NK-92 (cell line): ENCODE results near the gene LGALS12.
"Not testable (repeated sequence)": the region's sequence is repeated elsewhere in the genome, so short reads cannot be mapped to it uniquely, and the experiment has no call there.

ENCODE experiments used
- DNase-seq: peaks from one replicate; lab custom pipeline; 2025; ENCODE audit not compliant: unreplicated experiment; lab: John Stamatoyannopoulos, UW

The LGALS12 gene

DNA sequence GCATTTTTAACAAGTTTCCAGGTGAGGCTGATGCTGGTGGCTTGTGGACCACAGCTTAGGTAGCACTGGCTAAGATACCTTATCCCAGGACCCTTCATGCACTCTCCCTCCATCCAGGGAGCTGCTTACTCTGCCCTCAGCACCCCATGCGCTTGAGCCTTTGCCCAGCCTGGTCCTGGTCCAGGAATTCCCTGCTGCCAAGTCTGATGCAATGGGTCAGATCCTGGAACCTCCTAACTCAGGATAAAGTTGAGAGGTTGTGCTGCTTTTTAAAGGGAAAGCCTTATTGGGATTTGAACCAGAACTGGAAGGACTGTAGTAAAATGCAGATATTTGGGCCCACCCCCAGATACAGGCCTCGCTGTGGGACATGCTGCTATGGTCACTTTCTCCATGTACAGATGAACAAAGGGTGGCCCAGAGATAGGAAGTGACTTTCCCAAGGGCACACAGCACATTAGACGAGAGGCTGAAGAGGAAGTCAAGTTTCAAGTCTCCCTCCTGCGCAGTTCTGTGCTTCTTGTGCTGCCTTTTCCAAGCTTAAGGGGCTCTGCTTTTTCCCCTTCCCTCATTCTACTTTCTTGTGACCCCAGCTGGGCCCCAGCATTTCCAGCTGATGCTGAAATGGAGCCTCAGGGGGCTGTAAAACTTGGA is 824 bp upstream of the LGALS12 start:
- no peak for DNase-seq

DNA sequence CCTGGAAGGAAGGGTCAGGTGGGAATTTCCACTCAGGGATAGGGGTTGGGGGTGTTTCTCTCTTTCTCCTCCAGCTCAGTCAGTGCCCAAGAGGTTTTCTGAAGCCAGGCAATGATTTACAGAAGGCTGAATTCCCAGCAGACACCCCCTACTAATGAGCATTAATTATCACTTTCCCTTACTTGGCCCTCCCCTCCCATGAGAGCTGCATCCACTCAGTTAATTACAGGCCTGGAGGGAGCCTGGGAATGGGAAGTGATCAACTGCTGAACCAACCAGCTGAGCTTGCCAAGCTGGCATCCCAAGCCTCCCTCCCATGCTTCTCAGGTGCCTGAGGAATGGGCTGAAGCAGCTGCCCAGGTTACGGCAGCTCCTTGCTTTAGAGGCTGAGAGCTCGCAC is 992 bp downstream of the LGALS12 start:
- no peak for DNase-seq

DNA sequence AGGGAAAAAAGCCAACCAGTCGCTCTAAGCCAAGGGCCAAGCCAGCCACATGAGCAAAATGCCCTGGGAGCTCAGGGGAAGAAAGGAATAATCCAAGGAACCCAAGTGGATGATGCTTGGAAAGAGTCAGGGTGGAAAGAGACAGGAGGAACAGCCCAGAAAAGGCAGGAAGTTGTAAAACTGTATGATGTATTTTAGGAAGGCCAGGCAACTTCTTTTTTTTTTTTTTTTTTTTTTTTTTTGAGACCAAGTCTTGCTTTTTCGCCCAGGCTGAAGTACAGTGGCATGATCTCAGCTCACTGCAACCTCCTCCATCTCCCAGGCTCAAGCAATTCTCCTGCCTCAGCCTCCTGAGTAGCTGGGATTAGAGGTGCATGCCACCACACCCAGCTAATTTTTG is 1.6 kb downstream of the LGALS12 start:
- no peak for DNase-seq

DNA sequence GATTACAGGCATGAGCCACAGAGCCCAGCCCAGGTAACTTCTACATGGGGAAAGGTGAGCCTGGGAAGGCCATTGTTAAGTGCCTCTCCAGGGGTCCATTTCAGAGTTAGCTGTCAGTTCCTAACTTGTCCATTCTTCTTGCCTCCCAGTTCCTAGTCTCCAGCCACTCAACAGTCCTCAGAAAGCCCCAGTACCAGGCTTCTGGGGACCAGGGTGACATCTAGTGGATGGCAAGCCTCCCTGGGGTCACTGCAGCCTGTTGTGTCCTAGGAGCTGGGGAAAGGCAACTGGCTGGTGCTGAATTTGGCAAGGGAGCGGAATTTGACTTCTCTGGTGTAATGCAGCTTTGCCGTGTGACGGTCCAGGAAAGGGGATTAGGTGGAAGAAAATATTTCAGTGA is 2.1 kb downstream of the LGALS12 start:
- no peak for DNase-seq

DNA sequence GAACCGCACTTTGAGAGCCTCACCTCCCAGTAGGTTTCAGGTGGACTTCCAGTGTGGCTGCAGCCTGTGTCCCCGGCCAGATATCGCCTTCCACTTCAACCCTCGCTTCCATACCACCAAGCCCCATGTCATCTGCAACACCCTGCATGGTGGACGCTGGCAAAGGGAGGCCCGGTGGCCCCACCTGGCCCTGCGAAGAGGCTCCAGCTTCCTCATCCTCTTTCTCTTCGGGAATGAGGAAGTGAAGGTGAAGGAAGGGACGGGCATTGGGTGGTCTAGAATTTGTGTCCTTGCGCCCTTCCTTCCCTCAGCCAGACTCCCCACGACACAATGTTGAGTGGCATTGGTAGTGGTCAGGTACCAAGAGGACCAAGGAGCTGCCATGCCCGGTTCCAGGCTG is 2.9 kb downstream of the LGALS12 start:
- no peak for DNase-seq

DNA sequence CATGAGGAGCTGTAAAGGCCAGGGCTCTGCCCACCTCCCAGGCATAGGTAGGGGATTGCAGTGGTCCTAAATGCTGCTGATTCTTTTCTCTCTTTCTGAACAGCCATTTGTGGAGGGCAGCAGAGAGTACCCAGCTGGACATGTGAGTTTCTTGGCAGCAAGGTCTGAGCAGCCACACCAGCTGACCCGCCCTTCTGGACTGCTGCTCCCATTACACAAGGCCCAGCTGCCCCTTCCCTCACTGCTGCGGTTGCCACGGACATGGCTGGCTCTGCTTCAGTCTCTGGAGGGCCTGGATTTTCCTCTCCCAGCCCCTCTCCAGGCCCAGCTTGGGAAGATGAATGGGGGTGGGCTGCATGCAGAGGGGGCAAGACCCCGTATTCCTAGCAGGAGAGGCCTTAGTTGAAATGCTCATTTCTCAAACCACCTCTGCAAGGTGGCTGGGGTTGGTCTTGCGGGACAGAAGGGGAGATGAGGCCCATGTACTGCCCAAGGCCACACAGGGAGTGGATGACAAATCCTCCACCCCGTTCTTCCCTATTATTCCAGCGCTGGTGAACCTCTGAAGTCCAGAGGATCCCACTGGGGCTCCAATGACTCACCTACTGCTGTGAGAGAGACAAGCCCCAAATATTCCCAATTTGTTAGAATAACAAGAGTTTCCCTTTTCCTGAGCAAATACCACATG is 4.6 kb downstream of the LGALS12 start:
- DNase-seq, result no peak

DNA sequence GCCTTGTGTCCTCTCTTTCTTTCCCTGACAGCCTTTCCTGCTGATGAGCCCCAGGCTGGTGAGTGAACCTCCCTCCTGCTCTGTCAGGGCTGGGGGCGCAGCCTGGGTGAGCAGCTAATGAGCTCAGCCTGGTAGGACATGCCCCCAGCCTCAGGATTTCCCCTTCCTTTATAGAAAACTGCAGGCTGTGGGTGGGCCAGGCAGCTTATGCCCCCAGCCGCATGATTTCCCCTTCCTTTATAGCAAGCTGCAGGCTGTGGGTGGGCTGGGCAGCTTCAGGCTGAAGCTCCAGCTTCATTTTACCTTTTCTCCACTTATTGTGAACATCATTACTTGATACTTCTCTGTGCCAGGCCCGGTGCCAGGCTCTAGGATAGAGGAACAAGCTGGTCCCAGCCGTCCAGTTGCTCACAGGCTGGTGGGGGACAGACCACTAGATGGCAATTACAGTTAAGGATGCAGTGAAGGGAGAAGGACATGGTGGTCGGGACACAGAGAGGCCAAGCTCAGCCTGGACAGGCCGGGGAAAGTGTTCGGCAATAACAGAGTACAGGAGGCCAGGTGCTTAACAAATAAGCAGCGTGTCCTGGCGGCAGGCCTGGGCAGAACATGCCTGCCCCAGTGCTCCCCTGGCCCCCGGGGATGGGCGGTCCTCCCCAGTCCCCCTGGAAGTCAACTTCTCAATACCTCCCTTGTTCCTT is 5.3 kb downstream of the LGALS12 start:
- no peak for DNase-seq

DNA sequence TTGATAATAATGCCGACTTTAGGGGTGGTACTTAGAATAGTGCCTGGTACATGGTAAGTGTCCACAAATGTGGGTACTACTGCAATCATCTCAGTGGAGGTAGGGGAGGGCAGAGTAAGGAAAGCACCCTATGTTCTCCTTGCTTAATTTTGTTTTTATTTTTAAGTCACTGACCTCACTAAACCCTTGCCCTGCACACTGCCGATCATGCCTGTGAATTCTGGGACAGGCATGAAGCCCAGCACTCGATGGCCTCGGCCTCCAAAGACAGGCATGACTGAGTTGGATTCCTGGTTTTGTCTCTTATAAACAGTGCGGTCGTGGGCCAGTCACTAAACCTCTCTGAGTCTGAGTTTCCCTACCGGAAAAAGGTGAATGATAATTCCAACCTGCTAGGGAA is 6.9 kb downstream of the LGALS12 start:
- DNase-seq, result no peak

DNA sequence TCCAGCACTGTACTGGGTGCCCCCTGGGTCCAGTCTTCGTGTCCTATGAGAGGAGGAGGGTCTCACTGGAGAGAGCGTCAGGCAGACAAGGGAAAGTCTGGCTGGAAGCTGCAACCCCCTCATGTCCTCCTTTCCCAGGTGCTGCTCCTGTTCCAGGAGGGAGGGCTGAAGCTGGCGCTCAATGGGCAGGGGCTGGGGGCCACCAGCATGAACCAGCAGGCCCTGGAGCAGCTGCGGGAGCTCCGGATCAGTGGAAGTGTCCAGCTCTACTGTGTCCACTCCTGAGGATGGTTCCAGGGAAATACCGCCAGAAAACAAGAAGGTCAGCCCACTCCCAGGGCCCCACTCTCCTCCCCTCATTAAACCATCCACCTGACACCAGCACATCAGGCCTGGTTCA is 10.2 kb downstream of the LGALS12 start:
- no peak for DNase-seq

DNA sequence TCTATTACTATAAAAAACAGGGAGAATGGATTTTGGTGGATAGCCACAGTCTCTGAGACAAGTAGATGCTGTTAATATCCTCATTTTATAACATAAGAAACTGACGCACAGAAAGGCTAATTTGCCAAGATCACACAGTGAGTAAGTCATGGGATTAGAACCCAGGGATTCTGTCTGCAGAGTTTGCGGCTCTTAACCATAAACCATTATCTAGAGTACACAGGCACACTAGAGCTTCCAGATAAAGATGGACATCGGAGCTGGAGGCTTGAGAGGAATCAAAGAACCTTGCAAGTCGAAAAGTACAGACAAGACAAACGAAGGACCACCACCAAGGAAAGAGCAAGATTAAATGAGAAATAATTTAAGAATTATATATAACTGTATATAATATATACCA is 11.3 kb downstream of the LGALS12 start:
- no peak for DNase-seq

DNA sequence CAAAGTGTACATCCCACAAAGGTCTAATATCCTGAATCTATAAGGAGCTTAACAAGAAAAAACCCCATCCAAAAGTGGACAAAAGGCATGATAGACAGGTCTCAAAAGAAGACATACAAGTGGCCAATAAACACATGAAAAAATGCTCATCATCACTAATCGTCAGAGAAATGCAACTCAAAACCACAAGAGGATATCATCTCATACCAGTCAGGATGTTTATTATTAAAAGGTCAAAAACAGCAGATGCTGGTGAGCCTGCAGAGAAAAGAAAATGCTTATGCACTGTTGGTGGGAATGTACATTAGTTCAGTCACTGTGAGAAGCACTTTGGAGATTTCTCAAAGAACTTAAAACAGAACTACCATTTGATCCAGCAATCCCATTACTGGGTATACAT is 12.7 kb downstream of the LGALS12 start:
- DNase-seq, result no peak

DNA sequence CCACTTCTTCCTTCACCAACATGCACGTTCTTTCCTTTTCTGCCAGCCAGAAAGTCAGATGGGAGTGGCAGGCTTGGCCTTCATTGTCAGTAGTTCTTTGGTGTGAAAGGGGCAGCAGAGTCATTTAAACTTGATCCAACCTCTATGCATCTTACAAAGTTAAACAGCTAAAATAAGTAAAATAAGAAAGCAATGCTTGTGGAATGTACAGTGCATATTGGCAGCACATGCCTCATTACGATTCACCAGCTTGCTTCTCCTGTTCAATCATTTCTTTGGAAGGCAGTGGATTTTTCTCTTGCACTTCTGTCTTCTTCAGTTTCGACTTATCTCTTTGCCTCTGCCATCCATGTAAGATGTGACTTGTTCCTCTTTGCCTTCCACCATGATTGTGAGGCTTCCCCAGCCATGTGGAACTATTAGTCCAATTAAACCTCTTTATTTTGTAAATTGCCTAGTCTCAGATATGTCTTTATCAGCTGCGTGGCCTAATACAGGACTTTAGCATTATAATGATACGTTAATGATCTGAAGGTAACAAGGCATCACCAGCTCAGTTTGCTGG is 14.8 kb downstream of the LGALS12 start:
- no peak for DNase-seq

DNA sequence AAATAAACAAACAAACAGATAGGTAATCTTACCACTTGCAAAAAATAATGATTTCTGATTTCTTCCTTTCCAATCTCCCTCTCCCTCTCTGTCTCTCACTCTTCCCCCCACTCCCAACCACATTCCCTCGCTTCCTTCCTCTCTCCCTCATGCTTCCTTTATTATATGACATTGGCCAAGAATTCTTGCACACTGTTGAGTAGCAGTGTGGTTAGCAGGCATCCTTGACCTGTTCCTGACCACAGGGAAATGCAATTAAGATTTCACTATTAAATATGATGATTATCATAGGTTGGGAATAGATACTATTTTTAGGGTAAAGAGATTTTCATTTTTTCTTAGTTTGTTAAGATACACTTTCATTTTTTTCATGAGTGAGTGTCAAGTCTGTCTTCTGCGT is 16.0 kb downstream of the LGALS12 start:
- no peak for DNase-seq

DNA sequence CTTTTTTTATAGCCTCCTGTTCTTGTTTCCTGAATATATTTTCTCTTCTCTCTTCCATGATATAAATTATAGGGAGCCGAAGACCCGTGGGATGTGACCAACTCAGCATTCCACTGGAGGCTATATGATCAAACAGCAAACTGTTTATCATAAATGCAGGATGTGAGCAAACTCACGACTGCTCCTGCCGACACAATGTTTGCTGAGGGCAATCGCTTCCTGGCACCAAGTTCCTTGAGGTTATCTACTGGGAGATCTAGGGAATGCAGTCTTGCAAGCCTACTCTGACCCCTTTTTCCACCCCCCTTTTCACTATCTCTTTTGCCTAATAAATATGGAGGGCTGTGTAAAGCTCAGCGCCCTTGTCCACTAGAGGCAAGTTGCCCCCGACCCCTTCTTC is 17.3 kb downstream of the LGALS12 start:
- no peak for DNase-seq

DNA sequence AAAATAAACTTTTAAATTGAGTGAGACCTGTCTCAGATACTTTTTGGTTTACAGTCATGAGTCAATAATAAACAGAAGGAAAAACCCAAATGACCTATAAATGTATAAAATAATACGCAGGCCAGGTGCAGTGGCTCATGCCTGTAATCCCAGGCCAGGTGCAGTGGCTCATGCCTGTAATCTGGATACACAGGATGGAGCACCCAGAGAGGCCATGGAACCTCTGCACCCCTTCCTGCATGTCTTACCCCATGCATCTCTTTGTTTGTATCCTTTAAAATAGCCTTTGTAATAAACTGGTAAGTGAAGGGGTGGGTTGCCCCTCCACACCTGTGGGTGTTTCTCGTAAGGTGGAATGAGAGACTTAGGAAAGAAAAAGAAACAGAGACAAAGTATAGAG is 21.8 kb downstream of the LGALS12 start:
- no peak for DNase-seq

DNA sequence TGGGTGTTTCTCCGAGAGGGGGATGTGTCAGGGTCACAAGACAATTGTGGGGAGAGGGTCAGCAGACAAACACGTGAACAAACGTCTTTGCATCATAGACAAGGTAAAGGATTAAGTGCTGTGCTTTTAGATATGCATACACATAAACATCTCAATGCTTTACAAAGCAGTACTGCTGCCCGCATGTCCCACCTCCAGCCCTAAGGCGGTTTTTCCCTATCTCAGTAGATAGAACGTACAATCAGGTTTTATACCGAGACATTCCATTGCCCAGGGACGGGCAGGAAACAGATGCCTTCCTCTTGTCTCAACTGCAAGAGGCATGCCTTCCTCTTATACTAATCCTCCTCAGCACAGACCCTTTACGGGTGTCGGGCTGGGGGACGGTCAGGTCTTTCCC is 22.3 kb downstream of the LGALS12 start:
- DNase-seq, result not testable (repeated sequence)

DNA sequence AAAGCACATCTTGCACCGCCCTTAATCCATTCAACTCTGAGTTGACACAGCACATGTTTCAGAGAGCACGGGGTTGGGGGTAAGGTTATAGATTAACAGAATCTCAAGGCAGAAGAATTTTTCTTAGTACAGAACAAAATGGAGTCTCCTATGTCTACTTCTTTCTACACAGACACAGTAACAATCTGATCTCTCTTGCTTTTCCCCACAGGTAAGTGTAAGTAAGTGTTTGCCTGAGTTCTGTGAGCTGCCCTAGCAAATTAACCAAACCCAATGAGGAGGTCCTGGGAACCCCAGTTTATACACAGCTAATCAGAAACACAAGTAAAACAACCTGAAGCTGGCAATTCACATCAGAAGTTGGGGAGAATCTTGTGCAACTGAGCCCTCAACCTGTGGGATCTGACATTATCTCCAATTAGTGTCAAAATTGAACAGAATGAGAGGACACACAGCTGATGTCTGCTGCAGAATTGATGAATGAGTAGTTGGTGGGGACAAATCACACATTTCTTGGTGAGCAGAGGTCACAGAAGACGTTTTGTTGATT is 22.9 kb downstream of the LGALS12 start:
- not testable (repeated sequence) for DNase-seq

DNA sequence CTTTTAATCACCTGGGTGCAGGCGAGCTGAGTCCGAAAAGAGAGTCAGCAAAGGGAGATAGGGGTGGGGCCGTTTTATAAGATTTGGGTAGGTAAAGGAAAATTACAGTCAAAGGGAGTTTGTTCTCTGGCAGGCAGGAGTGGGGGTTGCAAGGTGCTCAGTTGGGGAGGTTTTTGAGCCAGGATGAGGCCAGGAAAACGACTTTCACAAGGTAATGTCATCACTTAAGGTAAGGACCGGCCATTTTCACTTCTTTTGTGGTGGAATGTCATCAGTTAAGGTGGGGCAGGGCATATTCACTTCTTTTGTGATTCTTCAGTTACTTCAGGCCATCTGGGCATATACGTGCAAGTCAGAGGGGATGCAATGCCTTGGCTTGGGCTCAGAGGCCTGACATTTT is 23.5 kb downstream of the LGALS12 start:
- not testable (repeated sequence) for DNase-seq

DNA sequence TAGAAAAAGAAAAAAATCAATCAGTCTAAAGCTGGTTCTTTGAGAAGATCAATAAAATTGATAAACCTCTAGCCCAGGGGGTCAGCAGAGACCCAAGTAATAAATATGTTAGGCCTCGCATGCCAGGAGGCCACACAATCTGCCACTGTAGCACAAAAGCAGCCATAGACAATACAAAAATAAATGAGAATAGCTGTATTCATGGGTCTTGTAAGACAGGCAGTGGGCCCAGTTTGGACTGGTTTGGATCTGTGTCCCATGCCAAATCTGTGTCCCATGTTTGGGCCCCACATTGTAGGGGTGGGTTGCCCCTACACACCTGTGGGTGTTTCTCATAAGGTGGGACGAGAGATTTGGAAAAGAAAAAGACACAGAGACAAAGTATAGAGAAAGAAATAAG is 24.1 kb downstream of the LGALS12 start:
- DNase-seq, result no peak

DNA sequence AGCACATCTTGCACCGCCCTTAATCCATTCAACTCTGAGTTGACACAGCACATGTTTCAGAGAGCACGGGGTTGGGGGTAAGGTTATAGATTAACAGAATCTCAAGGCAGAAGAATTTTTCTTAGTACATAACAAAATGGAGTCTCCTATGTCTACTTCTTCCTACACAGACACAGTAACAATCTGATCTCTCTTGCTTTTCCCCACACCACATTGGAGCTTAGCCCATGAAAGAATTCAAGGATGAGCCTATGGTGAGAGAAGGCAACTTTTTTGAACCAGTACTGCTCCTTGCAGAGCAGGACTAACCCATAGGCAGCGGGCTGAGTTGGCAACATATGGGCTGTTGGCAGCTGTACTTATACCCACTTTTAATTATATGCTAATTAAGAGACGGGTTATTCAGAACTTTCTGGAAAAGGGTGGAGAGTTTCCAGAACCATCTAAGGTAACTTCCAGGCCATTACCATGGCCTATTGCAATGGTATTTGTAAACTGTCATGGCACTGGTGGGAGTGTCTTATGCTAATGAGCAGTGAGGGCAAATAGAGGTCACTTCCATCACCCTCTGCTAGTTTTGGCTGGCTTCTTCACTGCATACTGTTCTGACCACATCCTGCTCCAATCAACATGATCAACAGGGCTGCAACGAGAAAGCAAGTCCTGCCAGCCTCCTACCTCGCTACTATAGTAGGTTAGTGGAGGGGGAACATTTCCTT is 25.3 kb downstream of the LGALS12 start:
- not testable (repeated sequence) for DNase-seq

DNA sequence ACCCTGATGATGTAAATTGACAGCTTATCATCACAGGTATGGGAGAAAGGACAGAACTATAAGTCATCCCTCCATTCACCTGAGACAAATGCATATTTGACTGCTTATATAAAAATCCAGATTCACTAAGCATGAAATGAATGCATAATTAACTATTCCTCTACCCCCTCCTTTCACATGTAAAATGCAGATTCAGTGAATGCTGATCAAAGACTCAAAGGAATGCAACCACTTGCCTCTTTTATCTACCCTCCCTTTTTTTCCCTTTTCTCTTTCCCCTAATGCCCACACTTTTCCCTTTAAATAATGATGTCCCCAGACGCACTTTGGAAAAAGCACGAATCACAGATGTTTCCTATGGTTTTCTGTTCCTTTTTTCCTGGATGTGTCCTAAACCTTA is 26.2 kb downstream of the LGALS12 start:
- no peak for DNase-seq
